ENCODE measurements around the gene OR9A4. TPM values are rescaled to one million over a fixed set of nuclear protein-coding genes. Genes with fewer than 3 reads are reported as not detected.

The OR9A4 gene
- total and polyA plus RNA-seq, 2 experiments from 2014 or later: not detected

DNA sequence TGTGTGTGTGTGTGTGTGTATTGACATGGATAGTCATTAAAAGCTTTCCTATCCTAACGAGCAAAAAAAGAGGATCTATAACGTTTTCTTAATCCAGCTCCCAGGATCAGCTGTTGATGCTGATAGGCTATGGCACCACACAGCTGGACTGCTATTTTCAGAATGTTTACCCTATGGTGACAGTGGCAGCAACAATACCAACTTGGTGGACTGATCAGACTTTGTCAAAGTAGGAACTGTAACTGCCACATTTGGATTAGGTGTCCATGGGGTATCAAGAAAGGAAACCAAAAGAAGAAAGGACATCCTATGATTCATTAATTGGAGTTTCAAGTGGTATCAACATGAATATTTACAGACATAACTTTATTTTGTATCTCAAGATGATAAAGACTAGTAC is 33.3 kb downstream of the OR9A4 start (continued):
- TF ChIP-seq, protein P1, sequence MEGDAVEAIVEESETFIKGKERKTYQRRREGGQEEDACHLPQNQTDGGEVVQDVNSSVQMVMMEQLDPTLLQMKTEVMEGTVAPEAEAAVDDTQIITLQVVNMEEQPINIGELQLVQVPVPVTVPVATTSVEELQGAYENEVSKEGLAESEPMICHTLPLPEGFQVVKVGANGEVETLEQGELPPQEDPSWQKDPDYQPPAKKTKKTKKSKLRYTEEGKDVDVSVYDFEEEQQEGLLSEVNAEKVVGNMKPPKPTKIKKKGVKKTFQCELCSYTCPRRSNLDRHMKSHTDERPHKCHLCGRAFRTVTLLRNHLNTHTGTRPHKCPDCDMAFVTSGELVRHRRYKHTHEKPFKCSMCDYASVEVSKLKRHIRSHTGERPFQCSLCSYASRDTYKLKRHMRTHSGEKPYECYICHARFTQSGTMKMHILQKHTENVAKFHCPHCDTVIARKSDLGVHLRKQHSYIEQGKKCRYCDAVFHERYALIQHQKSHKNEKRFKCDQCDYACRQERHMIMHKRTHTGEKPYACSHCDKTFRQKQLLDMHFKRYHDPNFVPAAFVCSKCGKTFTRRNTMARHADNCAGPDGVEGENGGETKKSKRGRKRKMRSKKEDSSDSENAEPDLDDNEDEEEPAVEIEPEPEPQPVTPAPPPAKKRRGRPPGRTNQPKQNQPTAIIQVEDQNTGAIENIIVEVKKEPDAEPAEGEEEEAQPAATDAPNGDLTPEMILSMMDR (conservative IDR thresholded peaks at IDR 0.05; ENCODE audit: low read depth in 2 of 2): no peak
- no peak for TF ChIP-seq EZH2phosphoT487 (IDR thresholded peaks at IDR 0.05; ENCODE audit: unreplicated experiment)
- TF ChIP-seq CREB1 (CRISPR knock-in tag; IDR thresholded peaks at IDR 0.05; ENCODE audit: low read depth): no peak
- TF ChIP-seq EZH2 (IDR thresholded peaks at IDR 0.05; ENCODE audit: low read depth, unreplicated experiment): no peak
- TF ChIP-seq, protein P2, sequence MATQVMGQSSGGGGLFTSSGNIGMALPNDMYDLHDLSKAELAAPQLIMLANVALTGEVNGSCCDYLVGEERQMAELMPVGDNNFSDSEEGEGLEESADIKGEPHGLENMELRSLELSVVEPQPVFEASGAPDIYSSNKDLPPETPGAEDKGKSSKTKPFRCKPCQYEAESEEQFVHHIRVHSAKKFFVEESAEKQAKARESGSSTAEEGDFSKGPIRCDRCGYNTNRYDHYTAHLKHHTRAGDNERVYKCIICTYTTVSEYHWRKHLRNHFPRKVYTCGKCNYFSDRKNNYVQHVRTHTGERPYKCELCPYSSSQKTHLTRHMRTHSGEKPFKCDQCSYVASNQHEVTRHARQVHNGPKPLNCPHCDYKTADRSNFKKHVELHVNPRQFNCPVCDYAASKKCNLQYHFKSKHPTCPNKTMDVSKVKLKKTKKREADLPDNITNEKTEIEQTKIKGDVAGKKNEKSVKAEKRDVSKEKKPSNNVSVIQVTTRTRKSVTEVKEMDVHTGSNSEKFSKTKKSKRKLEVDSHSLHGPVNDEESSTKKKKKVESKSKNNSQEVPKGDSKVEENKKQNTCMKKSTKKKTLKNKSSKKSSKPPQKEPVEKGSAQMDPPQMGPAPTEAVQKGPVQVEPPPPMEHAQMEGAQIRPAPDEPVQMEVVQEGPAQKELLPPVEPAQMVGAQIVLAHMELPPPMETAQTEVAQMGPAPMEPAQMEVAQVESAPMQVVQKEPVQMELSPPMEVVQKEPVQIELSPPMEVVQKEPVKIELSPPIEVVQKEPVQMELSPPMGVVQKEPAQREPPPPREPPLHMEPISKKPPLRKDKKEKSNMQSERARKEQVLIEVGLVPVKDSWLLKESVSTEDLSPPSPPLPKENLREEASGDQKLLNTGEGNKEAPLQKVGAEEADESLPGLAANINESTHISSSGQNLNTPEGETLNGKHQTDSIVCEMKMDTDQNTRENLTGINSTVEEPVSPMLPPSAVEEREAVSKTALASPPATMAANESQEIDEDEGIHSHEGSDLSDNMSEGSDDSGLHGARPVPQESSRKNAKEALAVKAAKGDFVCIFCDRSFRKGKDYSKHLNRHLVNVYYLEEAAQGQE (IDR thresholded peaks at IDR 0.05; ENCODE audit: unreplicated experiment): no peak
- TF ChIP-seq ZNF331 (CRISPR knock-in tag; IDR thresholded peaks at IDR 0.05; ENCODE audit: low read depth): no peak

DNA sequence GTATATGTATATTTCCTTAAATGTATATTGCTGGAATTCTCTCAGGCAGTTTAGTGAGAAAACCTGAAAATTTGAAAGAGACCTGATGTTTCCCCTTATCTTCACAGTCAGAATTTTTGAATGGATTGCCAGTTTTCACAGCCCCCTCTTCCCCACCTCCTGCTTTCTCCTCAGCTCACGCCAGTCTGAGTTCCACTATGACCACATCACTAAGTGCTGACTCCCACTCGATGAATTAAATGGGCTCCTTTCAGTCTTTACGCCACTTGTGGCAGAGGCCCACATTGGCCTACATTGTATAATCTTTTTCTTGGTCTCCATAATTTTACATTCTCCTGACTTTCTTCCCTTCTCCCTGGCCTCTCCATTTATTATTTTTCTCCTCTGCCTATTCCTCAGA is 33.7 kb downstream of the OR9A4 start:
- no peaks in the 10 kb centered on the region for H3K36me3 ChIP-seq (ENCODE audit: insufficient read depth)
- no peaks in the 10 kb centered on the region for H3K27me3 ChIP-seq (ENCODE audit: insufficient read depth)
- H3K4me3 ChIP-seq: no peak overlapping the region
- H3K4me3 Mint-ChIP-seq: no peak overlapping the region
- H3K27ac ChIP-seq (ENCODE audit: low read depth): no peak overlapping the region
- no peak overlapping the region for H2AFZ ChIP-seq
- no peaks in the 10 kb centered on the region for H3K36me3 Mint-ChIP-seq (ENCODE audit: low read depth)
- peaks cover 9% of the 10 kb centered on the region for H3K4me1 Mint-ChIP-seq
- no peak overlapping the region for H3K27ac Mint-ChIP-seq
- ATAC-seq (no peak), DNase-seq (ENCODE audit: low spot score) (no peak)
- no peaks in the 10 kb centered on the region for H4K20me1 ChIP-seq (replicated peaks; ENCODE audit: insufficient read depth)
- no peaks in the 10 kb centered on the region; the same call in 2 of the 3 replicates for H3K9me3 Mint-ChIP-seq
- 0 out of 2 replicates have a peak, but pooled peaks cover 13% of the 10 kb centered on the region for H3K4me1 ChIP-seq (ENCODE audit: insufficient read depth)
- H3K9me2 ChIP-seq (ENCODE audit: insufficient read depth): peaks cover 10% of the 10 kb centered on the region
- no peaks in the 10 kb centered on the region for H3K79me2 ChIP-seq (replicated peaks; ENCODE audit: insufficient read depth)
- no peak overlapping the region for H3K4me2 ChIP-seq
- H3K27me3 Mint-ChIP-seq (ENCODE audit: insufficient read depth, low read depth, poor library complexity): no peaks in the 10 kb centered on the region
- H3F3A ChIP-seq (replicated peaks; ENCODE audit: low read depth): no peaks in the 10 kb centered on the region
- TF ChIP-seq, protein P3, sequence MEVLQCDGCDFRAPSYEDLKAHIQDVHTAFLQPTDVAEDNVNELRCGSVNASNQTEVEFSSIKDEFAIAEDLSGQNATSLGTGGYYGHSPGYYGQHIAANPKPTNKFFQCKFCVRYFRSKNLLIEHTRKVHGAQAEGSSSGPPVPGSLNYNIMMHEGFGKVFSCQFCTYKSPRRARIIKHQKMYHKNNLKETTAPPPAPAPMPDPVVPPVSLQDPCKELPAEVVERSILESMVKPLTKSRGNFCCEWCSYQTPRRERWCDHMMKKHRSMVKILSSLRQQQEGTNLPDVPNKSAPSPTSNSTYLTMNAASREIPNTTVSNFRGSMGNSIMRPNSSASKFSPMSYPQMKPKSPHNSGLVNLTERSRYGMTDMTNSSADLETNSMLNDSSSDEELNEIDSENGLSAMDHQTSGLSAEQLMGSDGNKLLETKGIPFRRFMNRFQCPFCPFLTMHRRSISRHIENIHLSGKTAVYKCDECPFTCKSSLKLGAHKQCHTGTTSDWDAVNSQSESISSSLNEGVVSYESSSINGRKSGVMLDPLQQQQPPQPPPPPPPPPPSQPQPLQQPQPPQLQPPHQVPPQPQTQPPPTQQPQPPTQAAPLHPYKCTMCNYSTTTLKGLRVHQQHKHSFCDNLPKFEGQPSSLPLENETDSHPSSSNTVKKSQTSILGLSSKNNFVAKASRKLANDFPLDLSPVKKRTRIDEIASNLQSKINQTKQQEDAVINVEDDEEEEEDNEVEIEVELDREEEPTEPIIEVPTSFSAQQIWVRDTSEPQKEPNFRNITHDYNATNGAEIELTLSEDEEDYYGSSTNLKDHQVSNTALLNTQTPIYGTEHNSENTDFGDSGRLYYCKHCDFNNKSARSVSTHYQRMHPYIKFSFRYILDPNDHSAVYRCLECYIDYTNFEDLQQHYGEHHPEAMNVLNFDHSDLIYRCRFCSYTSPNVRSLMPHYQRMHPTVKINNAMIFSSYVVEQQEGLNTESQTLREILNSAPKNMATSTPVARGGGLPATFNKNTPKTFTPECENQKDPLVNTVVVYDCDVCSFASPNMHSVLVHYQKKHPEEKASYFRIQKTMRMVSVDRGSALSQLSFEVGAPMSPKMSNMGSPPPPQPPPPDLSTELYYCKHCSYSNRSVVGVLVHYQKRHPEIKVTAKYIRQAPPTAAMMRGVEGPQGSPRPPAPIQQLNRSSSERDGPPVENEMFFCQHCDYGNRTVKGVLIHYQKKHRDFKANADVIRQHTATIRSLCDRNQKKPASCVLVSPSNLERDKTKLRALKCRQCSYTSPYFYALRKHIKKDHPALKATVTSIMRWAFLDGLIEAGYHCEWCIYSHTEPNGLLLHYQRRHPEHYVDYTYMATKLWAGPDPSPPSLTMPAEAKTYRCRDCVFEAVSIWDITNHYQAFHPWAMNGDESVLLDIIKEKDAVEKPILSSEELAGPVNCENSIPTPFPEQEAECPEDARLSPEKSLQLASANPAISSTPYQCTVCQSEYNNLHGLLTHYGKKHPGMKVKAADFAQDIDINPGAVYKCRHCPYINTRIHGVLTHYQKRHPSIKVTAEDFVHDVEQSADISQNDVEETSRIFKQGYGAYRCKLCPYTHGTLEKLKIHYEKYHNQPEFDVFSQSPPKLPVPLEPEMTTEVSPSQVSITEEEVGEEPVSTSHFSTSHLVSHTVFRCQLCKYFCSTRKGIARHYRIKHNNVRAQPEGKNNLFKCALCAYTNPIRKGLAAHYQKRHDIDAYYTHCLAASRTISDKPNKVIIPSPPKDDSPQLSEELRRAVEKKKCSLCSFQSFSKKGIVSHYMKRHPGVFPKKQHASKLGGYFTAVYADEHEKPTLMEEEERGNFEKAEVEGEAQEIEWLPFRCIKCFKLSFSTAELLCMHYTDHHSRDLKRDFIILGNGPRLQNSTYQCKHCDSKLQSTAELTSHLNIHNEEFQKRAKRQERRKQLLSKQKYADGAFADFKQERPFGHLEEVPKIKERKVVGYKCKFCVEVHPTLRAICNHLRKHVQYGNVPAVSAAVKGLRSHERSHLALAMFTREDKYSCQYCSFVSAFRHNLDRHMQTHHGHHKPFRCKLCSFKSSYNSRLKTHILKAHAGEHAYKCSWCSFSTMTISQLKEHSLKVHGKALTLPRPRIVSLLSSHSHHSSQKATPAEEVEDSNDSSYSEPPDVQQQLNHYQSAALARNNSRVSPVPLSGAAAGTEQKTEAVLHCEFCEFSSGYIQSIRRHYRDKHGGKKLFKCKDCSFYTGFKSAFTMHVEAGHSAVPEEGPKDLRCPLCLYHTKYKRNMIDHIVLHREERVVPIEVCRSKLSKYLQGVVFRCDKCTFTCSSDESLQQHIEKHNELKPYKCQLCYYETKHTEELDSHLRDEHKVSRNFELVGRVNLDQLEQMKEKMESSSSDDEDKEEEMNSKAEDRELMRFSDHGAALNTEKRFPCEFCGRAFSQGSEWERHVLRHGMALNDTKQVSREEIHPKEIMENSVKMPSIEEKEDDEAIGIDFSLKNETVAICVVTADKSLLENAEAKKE (CRISPR knock-in tag; IDR thresholded peaks at IDR 0.05): no peak
- TF ChIP-seq, protein P2 (IDR thresholded peaks at IDR 0.05; ENCODE audit: unreplicated experiment): no peak
- no peak for TF ChIP-seq JUNB (IDR thresholded peaks at IDR 0.05; ENCODE audit: unreplicated experiment)

All from GM23338 (cell line).